SK-N-MC (cell line): Measurements from ENCODE around the gene ARHGAP20.

Experiments used
- EZH2 ChIP-seq: fragments of 200-600 bp; sonication (generic); IDR thresholded peaks from one replicate; pipeline ENCODE4 v1.6.1; 2017; ENCODE audit warnings: antibody characterized with exemption
- POLR2AphosphoS5 ChIP-seq: IDR thresholded peaks from 2 replicates; pipeline ENCODE4 v1.6.1; 2012; ENCODE audit warnings: mild to moderate bottlenecking, low read depth, low read length, borderline replicate concordance

DNA sequence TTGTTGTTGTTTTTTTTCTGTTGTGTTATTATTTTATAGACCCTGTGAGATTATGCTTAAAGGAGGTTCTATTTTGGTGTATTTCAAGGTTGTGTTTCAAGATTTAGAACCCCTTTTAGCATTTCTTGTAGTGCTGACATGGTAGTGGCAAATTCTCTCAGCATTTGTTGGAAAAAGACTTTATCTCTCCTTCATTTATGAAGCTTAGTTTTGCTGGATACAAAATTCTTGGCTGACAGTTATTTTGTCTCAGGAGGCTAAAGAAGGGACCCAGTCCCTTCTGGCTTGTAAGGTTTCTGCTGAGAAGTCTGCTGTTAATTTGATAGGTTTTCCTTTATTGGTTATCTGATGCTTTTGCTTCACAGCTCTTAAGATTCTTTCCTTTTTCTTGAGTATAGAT, 40.7 kb upstream of the ARHGAP20 start:
- TF ChIP-seq POLR2AphosphoS5: no peak
- TF ChIP-seq EZH2: no peak
